DMS79 treated with DMSO at 0.1 percent for 48 hours (cell line): ENCODE data around the gene ARHGAP26.
"Not testable (repeated sequence)": the region's sequence is repeated elsewhere in the genome, so short reads cannot be mapped to it uniquely, and the experiment has no call there.

Source experiments
- DNase-seq: peaks from one replicate; lab custom pipeline; 2025; lab: John Stamatoyannopoulos, UW

The ARHGAP26 gene

DNA sequence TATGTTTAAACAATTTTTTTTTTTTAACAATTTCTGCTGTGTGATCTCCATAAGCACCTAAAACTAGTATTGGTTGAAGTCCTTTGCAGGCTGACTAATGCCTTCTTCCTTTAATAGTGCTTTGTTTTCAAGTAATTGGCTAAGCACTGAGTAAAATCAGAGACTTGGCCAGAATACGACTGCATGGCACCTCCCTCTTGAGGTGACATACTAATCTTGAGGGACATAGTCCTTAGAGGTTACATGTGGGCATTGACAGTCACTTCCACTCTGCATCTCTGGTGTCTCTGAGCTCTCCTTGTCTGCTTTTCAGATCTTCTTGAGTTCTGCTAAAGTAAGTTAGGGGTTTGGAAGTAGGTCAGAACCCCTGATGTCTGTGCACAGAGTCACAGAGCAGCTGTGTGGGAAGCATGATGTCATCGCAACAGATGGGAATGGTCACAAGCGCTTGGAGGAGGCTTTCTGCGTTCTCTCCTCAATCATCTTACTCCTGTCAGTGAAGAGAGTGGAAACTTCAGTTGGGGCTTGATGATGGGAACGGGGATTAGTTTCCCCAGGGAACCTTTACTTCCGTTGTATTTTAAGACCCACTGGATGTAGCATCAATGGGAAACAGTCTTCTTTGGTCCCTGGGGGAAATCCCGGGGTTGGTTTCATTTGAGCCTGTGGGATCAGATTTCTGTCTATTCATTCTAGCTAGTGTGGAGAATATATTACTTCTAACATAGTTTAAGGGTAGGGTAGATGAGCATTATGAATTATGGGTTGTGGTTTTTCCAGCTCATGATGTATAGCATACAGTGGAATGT is 136.9 kb downstream of the ARHGAP26 start:
- DNase-seq: no peak

- no peak for DNase-seq
These were observed 138.5 kb downstream of the ARHGAP26 start for GRCh38 chr5:142908659-142909058.

DNA sequence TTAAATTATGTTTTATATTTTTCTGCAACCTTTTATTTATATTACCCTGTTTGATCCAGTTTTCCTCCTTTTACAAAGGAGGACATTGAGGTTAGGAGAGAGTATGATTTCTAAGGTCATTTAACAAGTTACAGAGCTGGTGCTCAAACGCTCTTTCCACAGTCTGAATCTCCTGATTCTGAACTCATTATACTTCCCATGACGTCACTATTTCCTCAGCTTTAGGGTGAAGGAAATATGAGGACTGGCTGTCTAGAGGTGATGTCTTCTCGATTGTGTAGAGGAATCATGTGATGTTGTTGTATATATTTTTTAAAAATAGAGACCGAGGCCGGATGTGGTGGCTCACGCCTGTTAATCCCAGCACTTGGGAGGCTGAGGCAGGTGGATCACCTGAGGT is 140.0 kb downstream of the ARHGAP26 start:
- DNase-seq: no peak

DNA sequence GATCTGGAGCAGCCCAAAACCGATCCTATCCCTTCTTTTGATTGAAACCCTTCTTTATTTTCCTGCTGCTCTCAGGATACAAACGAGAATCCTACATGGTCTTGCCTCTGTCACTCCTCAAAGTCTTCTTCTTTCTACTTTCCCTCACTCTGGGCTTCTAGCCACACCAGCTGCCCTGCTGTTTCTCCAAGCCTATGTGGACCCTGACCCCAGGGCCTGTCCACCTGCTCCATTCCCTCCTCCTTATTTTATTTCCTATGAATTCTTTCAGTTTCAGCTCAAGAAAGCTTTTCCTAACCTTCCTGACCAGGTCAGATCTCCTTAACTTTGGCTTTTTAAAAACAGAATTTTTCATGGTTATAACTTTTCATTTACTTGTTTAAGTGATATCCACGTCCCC is 141.0 kb downstream of the ARHGAP26 start:
- DNase-seq: no peak

GRCh38 chr5:142911775-142912174 is 141.6 kb downstream of the ARHGAP26 start:
- no peak for DNase-seq

GRCh38 chr5:142913728-142914338 is 143.7 kb downstream of the ARHGAP26 start:
- no peak for DNase-seq

DNA sequence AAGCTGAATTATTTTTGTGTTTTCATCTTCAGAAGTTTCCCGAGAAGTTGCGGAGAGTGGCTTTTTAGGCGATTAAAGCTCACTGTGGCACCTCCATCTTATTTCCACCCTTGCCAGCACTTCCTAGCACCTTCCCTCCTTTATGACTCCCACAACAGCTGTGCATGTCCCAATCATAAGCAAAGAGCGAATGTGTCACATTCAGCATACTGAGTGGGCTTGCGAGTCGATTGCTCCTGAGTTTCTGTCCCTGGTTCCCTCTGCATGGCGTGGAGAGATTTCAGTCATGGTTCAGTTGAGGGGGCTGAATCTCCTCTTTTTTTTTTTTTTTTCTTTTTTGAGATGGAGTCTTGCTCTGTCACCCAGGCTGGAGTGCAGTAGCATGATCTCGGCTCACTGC is 144.9 kb downstream of the ARHGAP26 start:
- no peak for DNase-seq

- DNase-seq: no peak
These were observed 145.7 kb downstream of the ARHGAP26 start for GRCh38 chr5:142915813-142916424.

DNA sequence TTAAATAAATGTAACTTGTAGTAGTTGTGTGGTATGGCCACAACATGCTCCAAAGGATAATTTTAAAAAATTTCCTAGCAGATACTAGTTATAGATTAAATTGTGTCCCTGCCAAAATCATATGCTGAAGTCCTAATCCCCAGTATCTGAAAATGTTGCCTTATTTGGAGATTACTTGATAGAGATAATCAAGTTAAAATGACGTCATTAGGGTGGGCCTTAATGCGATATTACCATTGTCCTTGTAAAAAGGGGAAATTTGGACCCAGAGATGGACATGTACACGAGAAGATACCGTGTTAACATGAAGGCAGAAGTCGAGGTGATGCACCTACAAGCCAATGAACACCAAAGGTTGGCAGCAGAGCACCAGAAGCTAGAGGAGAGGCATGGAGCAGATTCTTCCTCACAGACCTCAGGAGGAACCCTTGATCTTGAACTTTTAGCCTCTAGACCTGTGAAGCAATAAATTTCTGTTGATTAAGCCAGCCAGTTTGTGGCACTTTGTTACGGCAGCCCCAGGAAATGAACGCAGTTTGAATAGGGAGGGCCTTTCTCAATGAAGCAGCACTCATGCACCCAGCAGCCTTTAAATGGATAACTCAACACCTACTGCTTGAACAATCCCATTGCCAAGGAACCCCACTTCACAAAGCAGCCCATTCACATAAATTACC is 148.9 kb downstream of the ARHGAP26 start:
- no peak for DNase-seq

- DNase-seq: no peak
These were observed 150.9 kb downstream of the ARHGAP26 start for GRCh38 chr5:142920849-142921612.

GRCh38 chr5:142922223-142922952 is 152.2 kb downstream of the ARHGAP26 start:
- peak; percentile 21 for DNase-seq

DNA sequence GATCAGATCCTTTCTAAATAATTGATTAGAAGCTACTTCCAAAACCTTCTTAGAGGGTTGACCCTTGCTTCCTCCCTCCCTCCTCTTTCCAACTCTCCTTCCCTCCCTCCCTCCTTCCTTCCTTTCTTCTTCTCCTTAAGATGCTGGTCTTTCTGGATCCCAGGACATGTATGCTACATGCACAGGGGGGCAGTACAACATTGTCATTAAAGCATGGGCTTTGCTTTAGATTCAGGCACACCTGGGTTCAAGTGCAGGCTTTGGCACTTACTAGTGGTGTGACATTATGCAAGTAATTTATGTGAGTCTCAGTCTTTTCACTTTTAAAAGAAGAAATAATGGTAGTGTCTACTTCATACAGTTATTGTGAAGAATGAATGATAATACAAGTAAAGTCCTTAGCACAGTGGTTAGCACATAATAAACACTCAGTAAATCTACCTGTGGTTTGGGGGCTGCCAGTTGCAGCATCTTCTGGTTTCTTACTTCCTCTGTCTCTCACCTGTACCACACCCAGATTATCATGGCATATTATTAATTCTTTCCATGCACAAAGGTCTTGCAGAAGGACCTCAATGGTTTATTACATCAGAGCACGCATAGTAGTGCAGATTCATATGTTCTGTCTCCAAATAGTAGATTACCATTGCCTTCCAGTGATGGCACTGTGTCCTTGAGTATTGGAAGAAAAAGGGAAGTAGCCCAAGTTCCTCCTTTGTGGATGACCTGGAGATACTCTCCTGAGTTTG is 154.1 kb downstream of the ARHGAP26 start:
- no peak for DNase-seq

GRCh38 chr5:142925795-142926194 is 155.6 kb downstream of the ARHGAP26 start:
- DNase-seq: no peak

DNA sequence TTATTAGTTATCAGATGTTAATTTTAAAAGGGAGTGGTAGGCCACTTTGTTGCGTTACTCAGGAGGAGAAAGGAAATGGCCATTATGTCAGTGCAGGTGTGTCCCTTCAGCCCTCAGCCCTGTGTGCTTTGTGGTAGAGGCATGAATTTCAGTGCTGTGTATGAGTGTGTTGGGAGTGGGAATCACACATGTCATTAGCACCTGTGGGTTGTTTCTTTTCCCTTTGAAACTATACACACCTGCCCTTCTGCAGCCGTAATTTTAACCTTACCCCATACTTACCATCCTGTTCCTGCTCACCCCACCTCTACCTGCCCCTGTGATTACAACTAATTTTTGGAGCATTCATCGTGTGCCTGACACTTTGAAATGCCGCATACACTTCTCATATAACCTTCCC is 156.4 kb downstream of the ARHGAP26 start:
- no peak for DNase-seq

- not testable (repeated sequence) for DNase-seq
These were observed 158.8 kb downstream of the ARHGAP26 start for GRCh38 chr5:142928999-142929398.

DNA sequence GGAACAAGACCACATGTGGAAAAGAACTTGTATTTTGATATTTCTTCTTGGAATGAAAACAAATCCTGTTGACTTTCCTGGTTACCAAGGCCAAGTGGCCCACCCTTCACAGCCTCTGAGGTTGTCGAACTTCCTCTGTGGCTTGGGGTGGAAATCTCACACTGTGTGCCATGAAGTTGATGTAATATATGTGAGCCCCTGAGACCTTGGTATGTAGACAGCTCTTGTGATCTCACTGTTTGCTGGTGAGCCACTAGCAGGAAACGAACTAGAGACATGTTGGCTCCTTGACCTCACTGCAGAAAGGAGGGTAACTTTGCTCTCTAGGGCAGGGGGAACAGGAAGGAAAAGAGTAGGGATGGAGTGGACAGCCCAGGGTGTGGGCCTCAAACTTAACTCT is 159.4 kb downstream of the ARHGAP26 start:
- no peak for DNase-seq

DNA sequence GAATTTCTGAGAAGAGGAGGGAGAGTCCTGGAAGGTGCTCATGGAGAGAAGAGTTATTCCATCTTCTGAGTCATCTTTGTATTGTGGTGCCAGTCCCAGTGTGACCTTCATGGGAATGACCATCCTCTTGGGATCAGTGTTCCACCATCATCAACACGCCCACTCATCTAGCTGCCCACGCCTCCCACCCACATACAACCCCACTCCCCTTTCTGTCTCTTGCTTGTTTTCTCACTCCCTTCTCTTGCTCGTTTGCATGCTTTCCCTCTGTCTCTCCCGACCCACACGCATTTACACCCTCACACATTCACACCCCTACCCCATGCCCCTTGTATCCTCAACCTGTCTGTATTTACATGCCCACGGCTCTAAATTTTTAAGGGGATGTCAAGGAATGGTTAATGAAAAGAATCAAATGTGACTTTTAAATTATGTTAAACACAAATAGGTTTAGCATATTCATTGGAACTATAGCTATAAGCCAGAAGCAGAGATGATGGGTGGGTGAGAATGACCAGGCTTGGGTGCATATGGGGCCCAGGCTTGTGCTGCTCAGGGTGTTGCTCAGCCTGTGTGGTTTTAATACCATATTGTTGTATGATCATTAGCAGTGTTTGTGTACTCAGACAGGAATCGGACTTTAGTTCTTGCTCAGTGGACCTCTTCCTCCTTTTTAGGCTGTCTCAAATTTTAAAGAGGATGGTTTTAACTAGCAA is 160.4 kb downstream of the ARHGAP26 start:
- no peak for DNase-seq

DNA sequence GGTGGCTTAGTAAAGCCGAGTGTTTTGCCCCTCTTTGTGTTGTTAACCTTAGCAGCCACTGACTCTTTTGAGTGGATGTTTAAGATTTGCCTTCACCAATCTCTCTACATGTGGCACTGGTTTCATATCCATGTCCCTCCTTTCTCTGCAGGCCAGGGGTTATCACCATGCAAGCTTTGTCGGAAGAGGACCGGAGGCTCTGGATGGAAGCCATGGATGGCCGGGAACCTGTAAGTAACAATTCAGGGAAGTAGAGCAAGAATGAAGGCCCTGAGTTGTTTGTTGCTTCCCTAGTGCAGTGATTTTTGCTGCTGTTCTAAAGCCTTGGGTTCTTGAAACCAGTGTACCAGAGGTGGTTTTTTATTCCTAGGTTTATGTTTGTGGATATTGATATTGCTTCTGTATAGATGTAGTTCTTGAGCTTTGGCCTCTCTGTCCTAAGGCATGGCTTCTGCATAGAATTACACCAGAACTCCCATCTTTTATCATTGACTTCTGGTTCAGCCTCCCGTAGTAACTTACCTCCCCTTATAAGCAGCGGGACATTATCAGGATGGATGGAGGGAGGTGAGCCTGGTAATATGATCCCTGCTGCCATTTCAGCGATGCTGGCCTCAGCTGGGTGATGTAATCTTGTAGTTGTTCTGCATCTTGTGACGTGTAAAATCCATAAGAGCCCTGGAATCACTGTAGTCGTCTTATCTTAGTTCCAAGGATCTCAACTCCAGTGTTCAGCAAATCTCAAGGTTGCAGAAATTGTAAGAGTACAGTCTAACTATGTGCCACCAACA is 161.9 kb downstream of the ARHGAP26 start:
- DNase-seq: no peak
